B cell (primary cell): ENCODE data around the gene ADAMTS2. TPM values are rescaled to one million over a fixed set of nuclear protein-coding genes. Genes with fewer than 3 reads are reported as not detected.

Experiments used
- ATAC-seq: fragments of 200-7000 bp; cut with Tn5 transposase; one replicate; pipeline ENCODE4 v1.10.0; 2021; ENCODE audit warnings: low read depth, mild to moderate bottlenecking, moderate number of reproducible peaks, moderate library complexity
- CTCF ChIA-PET: fragments of 350-600 bp; sonication (Branson Sonifier 250); formaldehyde crosslinking; loops from one replicate; lab custom pipeline; 2021; ENCODE audit warnings: antibody characterized with exemption, inconsistent platforms; lab: Charles Lee
- POLR2A ChIA-PET: fragments of 350-600 bp; sonication (Branson Sonifier 250); formaldehyde crosslinking; loops from one replicate; lab custom pipeline; 2021; ENCODE audit warnings: antibody characterized with exemption; lab: Charles Lee
- DNase-seq: peaks from one replicate; pipeline ENCODE4 v3.0.0; 2013
- H2AFZ ChIP-seq: 2 replicates; pipeline ENCODE4 v1.6.1; 2012; ENCODE audit warnings: mild to moderate bottlenecking, low read depth, low read length; ENCODE audit not compliant: insufficient read depth, poor library complexity, severe bottlenecking
- H3K27ac ChIP-seq, 2 donors: 1 replicate in 1 of 2; 2 replicates in 1 of 2; pipeline ENCODE4 v1.5.1; 2012 to 2013; ENCODE audit warnings: low read length in 2 of 2, mild to moderate bottlenecking in 2 of 2, moderate library complexity in 1 of 2
- H3K27me3 ChIP-seq, 4 experiments: fragments of 200-600 bp in 1 of 4; sonication (generic) in 1 of 4; replicated peaks in 1 of 4; 1 replicate in 2 of 4; 2 replicates in 2 of 4; pipeline versions ENCODE4 v1.6.1 to v1.7.0; 2013 to 2016; ENCODE audit warnings: low read length in 3 of 4, mild to moderate bottlenecking in 2 of 4, mixed read lengths in 1 of 4, moderate library complexity in 1 of 4; ENCODE audit not compliant: insufficient read depth in 4 of 4, control insufficient read depth in 3 of 4; ENCODE audit errors: control extremely low read depth in 1 of 4
- H3K36me3 ChIP-seq, 2 experiments: replicated peaks in 1 of 2; 1 replicate in 1 of 2; 2 replicates in 1 of 2; pipeline versions ENCODE4 v1.6.1 to v1.7.1; 2013; ENCODE audit warnings: low read length in 1 of 2; ENCODE audit not compliant: insufficient read depth in 2 of 2, control insufficient read depth in 1 of 2; ENCODE audit errors: control extremely low read depth in 1 of 2, extremely low read depth in 1 of 2
- H3K4me1 ChIP-seq, 2 donors: fragments of 200-600 bp in 1 of 2; sonication (generic) in 1 of 2; 1 replicate in 1 of 2; 2 replicates in 1 of 2; pipeline versions ENCODE4 v1.5.1 to v1.6.1; 2013 to 2017; ENCODE audit warnings: low read length in 2 of 2; ENCODE audit not compliant: control insufficient read depth in 2 of 2, insufficient read depth in 2 of 2
- H3K4me2 ChIP-seq: replicated peaks from 2 replicates; pipeline ENCODE3; 2012; ENCODE audit warnings: mild to moderate bottlenecking, low read depth, low read length; ENCODE audit not compliant: poor library complexity, severe bottlenecking
- H3K4me3 ChIP-seq, 5 experiments: fragments of 200-600 bp in 1 of 5; sonication (generic) in 1 of 5; 1 replicate in 3 of 5; 2 replicates in 2 of 5; pipeline versions ENCODE4 v1.5.1 to v1.7.0; 2011 to 2016; ENCODE audit warnings: low read length in 4 of 5, mild to moderate bottlenecking in 4 of 5, low read depth in 2 of 5, control low read depth in 1 of 5, moderate library complexity in 1 of 5; ENCODE audit not compliant: insufficient read depth in 1 of 5; ENCODE audit errors: control extremely low read depth in 1 of 5, extremely low read depth in 1 of 5
- H3K79me2 ChIP-seq: fragments of 200-600 bp; sonication (generic); one replicate; pipeline ENCODE4 v1.6.0; 2016; ENCODE audit warnings: low read length; ENCODE audit not compliant: control insufficient read depth, insufficient read depth
- H3K9ac ChIP-seq: fragments of 200-600 bp; sonication (generic); 2 replicates; pipeline ENCODE4 v1.6.1; 2017; ENCODE audit warnings: mild to moderate bottlenecking, low read length, moderate library complexity
- H3K9me3 ChIP-seq, 3 donors: one replicate each; pipeline versions ENCODE4 v1.6.1 to v1.7.1; 2013; ENCODE audit warnings: low read length in 2 of 3; ENCODE audit not compliant: control insufficient read depth in 2 of 3, insufficient read depth in 1 of 3; ENCODE audit errors: control extremely low read depth in 1 of 3
- H4K20me1 ChIP-seq: 2 replicates; pipeline ENCODE4 v1.6.0; 2012; ENCODE audit warnings: mild to moderate bottlenecking, low read length; ENCODE audit not compliant: insufficient read depth, control insufficient read depth, poor library complexity, severe bottlenecking
- H3K27ac Mint-ChIP-seq: one replicate; pipeline ENCODE4 v1.8.0; 2021; ENCODE audit warnings: mixed read lengths
- H3K27me3 Mint-ChIP-seq: one replicate; pipeline ENCODE4 v1.8.0; 2021; ENCODE audit warnings: mixed read lengths
- H3K4me1 Mint-ChIP-seq: one replicate; pipeline ENCODE4 v1.8.0; 2021; ENCODE audit warnings: mixed read lengths
- H3K4me3 Mint-ChIP-seq: one replicate; pipeline ENCODE4 v1.8.0; 2021; ENCODE audit warnings: mixed read lengths
- H3K9me3 Mint-ChIP-seq: one replicate; pipeline ENCODE4 v1.8.0; 2022; ENCODE audit warnings: mixed read lengths; ENCODE audit not compliant: insufficient read depth
- EZH2 ChIP-seq: IDR thresholded peaks from 2 replicates; pipeline ENCODE4 v1.6.1; 2012; ENCODE audit warnings: borderline replicate concordance, low read depth, mild to moderate bottlenecking, moderate library complexity, low read length; ENCODE audit not compliant: insufficient read depth, poor library complexity, severe bottlenecking
- WGBS: methylation state at CpG from one replicate; pipeline ENCODE4 v1.1.5; 2013; ENCODE audit warnings: missing lambda C conversion rate; ENCODE audit not compliant: insufficient coverage; 5-methylcytosine and 5-hydroxymethylcytosine counted together
- intact Hi-C: fragments of 100-400 bp; cut with micrococcal nuclease; formaldehyde crosslinking; loops from one replicate; pipeline ENCODE4 v1.10.0; 2022
- polyA plus RNA-seq: library from polyadenylated mRNA; depleted of rRNA; stranded (reverse); fragments of >200 nt; gene quantifications from 2 replicates; pipeline ENCODE4 v1.2.3, GENCODE V29; 2012
- total RNA-seq, 2 donors: library from RNA; stranded (reverse); fragments of 120-200 nt in 1 of 2; gene quantifications; 1 replicate in 1 of 2; 2 replicates in 1 of 2; pipeline versions ENCODE4 v1.2.3 to v1.2.4, GENCODE V29; 2013 to 2022
- TF ChIP-seq, protein P1 (sequence below): fragments of 200-600 bp; IDR thresholded peaks from one replicate; pipeline ENCODE4 v1.8.0; 2022; ENCODE audit warnings: antibody characterized with exemption, mild to moderate bottlenecking

The ADAMTS2 gene
- total and polyA plus RNA-seq, 2 donors (not counting 1 experiment from before 2014, with no cell fraction given): not detected

DNA sequence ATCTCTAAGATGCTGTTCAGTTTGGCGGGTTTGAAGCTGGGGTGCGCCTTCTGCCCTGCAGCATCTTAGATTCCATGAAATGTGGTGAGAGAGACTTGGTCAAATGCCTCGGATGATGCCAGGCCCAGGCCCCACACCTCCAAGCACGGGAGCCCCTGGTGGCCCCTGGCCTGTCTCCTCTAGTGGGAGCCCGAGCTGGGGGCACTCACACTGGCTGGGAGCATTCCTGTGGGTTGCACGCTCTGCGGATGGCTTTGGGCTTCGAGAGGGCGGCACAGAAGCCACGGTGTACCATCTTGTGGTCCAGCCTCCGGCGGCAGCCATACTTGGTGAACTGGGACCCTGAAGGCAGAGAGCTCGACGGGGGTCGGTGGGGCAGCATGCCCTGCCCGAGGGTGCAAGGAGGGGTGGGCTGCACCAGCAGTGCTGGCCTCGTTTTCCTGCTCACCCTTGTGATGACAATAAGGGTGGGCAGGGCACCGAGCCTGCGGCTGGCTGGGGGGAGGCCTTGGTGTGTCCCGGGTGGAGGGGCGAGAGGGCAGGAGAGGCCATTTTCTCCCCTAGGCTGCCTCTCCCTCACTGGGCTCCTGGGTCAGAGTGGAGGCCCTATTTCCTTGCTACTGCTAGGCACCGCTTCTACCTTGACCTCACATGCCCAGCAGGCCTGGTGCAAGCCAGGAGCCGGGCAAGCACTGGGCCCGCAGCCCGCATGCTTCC, 219.3 kb downstream of the ADAMTS2 start:
- TF ChIP-seq, protein P1, sequence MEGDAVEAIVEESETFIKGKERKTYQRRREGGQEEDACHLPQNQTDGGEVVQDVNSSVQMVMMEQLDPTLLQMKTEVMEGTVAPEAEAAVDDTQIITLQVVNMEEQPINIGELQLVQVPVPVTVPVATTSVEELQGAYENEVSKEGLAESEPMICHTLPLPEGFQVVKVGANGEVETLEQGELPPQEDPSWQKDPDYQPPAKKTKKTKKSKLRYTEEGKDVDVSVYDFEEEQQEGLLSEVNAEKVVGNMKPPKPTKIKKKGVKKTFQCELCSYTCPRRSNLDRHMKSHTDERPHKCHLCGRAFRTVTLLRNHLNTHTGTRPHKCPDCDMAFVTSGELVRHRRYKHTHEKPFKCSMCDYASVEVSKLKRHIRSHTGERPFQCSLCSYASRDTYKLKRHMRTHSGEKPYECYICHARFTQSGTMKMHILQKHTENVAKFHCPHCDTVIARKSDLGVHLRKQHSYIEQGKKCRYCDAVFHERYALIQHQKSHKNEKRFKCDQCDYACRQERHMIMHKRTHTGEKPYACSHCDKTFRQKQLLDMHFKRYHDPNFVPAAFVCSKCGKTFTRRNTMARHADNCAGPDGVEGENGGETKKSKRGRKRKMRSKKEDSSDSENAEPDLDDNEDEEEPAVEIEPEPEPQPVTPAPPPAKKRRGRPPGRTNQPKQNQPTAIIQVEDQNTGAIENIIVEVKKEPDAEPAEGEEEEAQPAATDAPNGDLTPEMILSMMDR: no peak
- no peak for TF ChIP-seq EZH2
- H3K27me3 Mint-ChIP-seq: no peaks in the 10 kb centered on the region
- no peak overlapping the region for H3K4me3 Mint-ChIP-seq
- no peak overlapping the region for H3K4me2 ChIP-seq
- H3K4me1 Mint-ChIP-seq: no peaks in the 10 kb centered on the region
- H3K4me1 ChIP-seq: no peaks in the 10 kb centered on the region
- intact Hi-C loops: no loop called here
- H3K36me3 ChIP-seq: no peaks in the 10 kb centered on the region
- H3K9me3 Mint-ChIP-seq: no peaks in the 10 kb centered on the region
- H4K20me1 ChIP-seq: no peaks in the 10 kb centered on the region
- H3K27ac Mint-ChIP-seq: no peak overlapping the region
- H3K27me3 ChIP-seq: no peaks in the 10 kb centered on the region
- no peaks in the 10 kb centered on the region for H3K79me2 ChIP-seq
- H2AFZ ChIP-seq: no peak overlapping the region
- ChIA-PET POLR2A (no interaction called here), CTCF (no interaction called here)
- H3K9ac ChIP-seq: no peak overlapping the region
- peaks cover 0 to 67% (median 0%) of the 10 kb centered on the region in 3 donors for H3K9me3 ChIP-seq
- 90% methylated on average over 23 of the region's 25 CpGs for WGBS
- DNase-seq: no peak
- H3K4me3 ChIP-seq: no peak overlapping the region
- no peak overlapping the region for H3K27ac ChIP-seq
- ATAC-seq: no peak
